HG02870 (cell line): Measurements from ENCODE around the gene MAN2A1.

Experiments used
- ATAC-seq: cut with Tn5 transposase; IDR thresholded peaks from one replicate; pipeline ENCODE4 v1.9.1; 2021; ENCODE audit warnings: mild to moderate bottlenecking, moderate library complexity; ENCODE audit not compliant: unreplicated experiment

The MAN2A1 gene

GRCh38 chr5:109689740-109690241 is at the start of gene MAN2A1:
MAN2A1 (plus strand) TSS chr5:109689927; CDS start chr5:109690418, 491 bp downstream.
- peak; percentile 46 for ATAC-seq

- ATAC-seq = no peak
Observed at GRCh38 chr5:109640976-109641375, 48.8 kb upstream of the MAN2A1 start.

- no peak for ATAC-seq
Observed at GRCh38 chr5:109643791-109644350, 45.9 kb upstream of the MAN2A1 start.

- no peak for ATAC-seq
Observed at GRCh38 chr5:109644829-109645228, 44.9 kb upstream of the MAN2A1 start.

- ATAC-seq = no peak
Observed at GRCh38 chr5:109645707-109646192, 44.0 kb upstream of the MAN2A1 start.

- no peak for ATAC-seq
Observed at GRCh38 chr5:109649318-109649717, 40.4 kb upstream of the MAN2A1 start.

- no peak for ATAC-seq
Observed at GRCh38 chr5:109650493-109650892, 39.2 kb upstream of the MAN2A1 start.

GRCh38 chr5:109652096-109652495 is 37.6 kb upstream of the MAN2A1 start:
- no peak for ATAC-seq

GRCh38 chr5:109653042-109653441 is 36.7 kb upstream of the MAN2A1 start:
- no peak for ATAC-seq

- ATAC-seq = no peak
Observed at GRCh38 chr5:109653561-109654239, 36.0 kb upstream of the MAN2A1 start.

- no peak for ATAC-seq
Observed at GRCh38 chr5:109654455-109654854, 35.3 kb upstream of the MAN2A1 start.

- ATAC-seq = no peak
Observed at GRCh38 chr5:109655841-109656240, 33.9 kb upstream of the MAN2A1 start.

- no peak for ATAC-seq
Observed at GRCh38 chr5:109656829-109657228, 32.9 kb upstream of the MAN2A1 start.

- ATAC-seq = no peak
Observed at GRCh38 chr5:109659901-109660300, 29.8 kb upstream of the MAN2A1 start.

GRCh38 chr5:109660301-109660700 is 29.4 kb upstream of the MAN2A1 start:
- ATAC-seq = no peak

- ATAC-seq = no peak
Observed at GRCh38 chr5:109668237-109668636, 21.5 kb upstream of the MAN2A1 start.

- ATAC-seq = peak; percentile 79
Observed at GRCh38 chr5:109668668-109669422, 20.9 kb upstream of the MAN2A1 start.

GRCh38 chr5:109669991-109670706 is 19.6 kb upstream of the MAN2A1 start:
- no peak for ATAC-seq

GRCh38 chr5:109671136-109671535 is 18.6 kb upstream of the MAN2A1 start:
- no peak for ATAC-seq

- no peak for ATAC-seq
Observed at GRCh38 chr5:109674596-109674995, 15.1 kb upstream of the MAN2A1 start.

- ATAC-seq = peak; percentile 41
Observed at GRCh38 chr5:109676920-109677319, 12.8 kb upstream of the MAN2A1 start.
